Tibial nerve (tissue), 4 donors: Measurements from ENCODE around the gene CNNM1.

Experiments
- CTCF ChIP-seq, 5 experiments: fragments of 200-600 bp in 3 of 5; fragments of 450-650 bp in 2 of 5; sonication (generic) in 3 of 5; IDR thresholded peaks; one replicate each; pipeline ENCODE4 v1.5.1; 2016 to 2019; ENCODE audit warnings: antibody characterized with exemption in 5 of 5, mild to moderate bottlenecking in 3 of 5, moderate library complexity in 2 of 5
- EP300 ChIP-seq, 2 donors: sonication (generic); formaldehyde crosslinking; IDR thresholded peaks; one replicate each; pipeline ENCODE4 v1.6.1; 2017; ENCODE audit warnings: antibody characterized with exemption in 2 of 2, mild to moderate bottlenecking in 1 of 2
- POLR2A ChIP-seq, 2 donors: fragments of 450-650 bp; IDR thresholded peaks; one replicate each; pipeline ENCODE4 v1.6.1; 2017; ENCODE audit warnings: antibody characterized with exemption in 2 of 2, mild to moderate bottlenecking in 2 of 2, moderate library complexity in 2 of 2

GRCh38 chr10:99360934-99361333 is 31.8 kb downstream of the CNNM1 start:
- TF ChIP-seq CTCF (IDR thresholded peaks at IDR 0.05) (no peak), POLR2A (IDR thresholded peaks at IDR 0.05) (no peak), EP300 (IDR thresholded peaks at IDR 0.05) (no peak)
